IMR-90 (cell line): ENCODE data around the gene KIF6. TPM values are rescaled to one million over a fixed set of nuclear protein-coding genes. Genes with fewer than 3 reads are reported as not detected.

ENCODE experiments used
- ATAC-seq: fragments of 200-7000 bp; cut with Tn5 transposase; 2 replicates; pipeline ENCODE4 v1.9.1; 2020; ENCODE audit warnings: low read depth, mild to moderate bottlenecking, moderate library complexity
- BruUV-seq: library from RNA; stranded (reverse); fragments of 400-500 nt; replicated peaks from 2 replicates; lab custom pipeline; 2021; lab: Mats Ljungman, UMichigan
- CTCF ChIA-PET: fragments of 300-600 bp; formaldehyde crosslinking; extraction: SDS; loops from one replicate; lab custom pipeline; 2021; ENCODE audit warnings: antibody characterized with exemption; lab: Yijun Ruan, JAX
- POLR2A ChIA-PET: fragments of 300-600 bp; sonication (Branson Sonifier 250); formaldehyde crosslinking; loops from one replicate; lab custom pipeline; 2022; ENCODE audit warnings: antibody characterized with exemption; ENCODE audit not compliant: unreplicated experiment; lab: Charles Lee
- DNase-seq: peaks from one replicate; pipeline ENCODE4 v3.0.0; 2013
- H2AFZ ChIP-seq: replicated peaks from 2 replicates; pipeline ENCODE3; 2013; ENCODE audit warnings: low read length, mild to moderate bottlenecking; ENCODE audit not compliant: poor library complexity
- H2AK5ac ChIP-seq: 2 replicates; pipeline ENCODE4 v1.6.1; 2013; ENCODE audit warnings: low read depth, low read length, inconsistent platforms
- H2AK9ac ChIP-seq: replicated peaks from 2 replicates; pipeline ENCODE3; 2013; ENCODE audit warnings: mild to moderate bottlenecking, low read depth, low read length, moderate library complexity; ENCODE audit not compliant: poor library complexity
- H2BK120ac ChIP-seq: 2 replicates; pipeline ENCODE4 v1.6.1; 2013; ENCODE audit warnings: low read depth, low read length, inconsistent platforms
- H2BK15ac ChIP-seq: 3 replicates; pipeline ENCODE4 v1.6.1; 2013; ENCODE audit warnings: low read depth, low read length, inconsistent platforms
- H2BK20ac ChIP-seq: 2 replicates; pipeline ENCODE4 v1.6.1; 2013; ENCODE audit warnings: low read depth, mild to moderate bottlenecking, inconsistent platforms, low read length, moderate library complexity
- H2BK5ac ChIP-seq: 2 replicates; pipeline ENCODE4 v1.6.1; 2013; ENCODE audit warnings: mild to moderate bottlenecking, low read depth, low read length, inconsistent platforms; ENCODE audit not compliant: poor library complexity, severe bottlenecking
- H3K14ac ChIP-seq: replicated peaks from 2 replicates; pipeline ENCODE4 v1.6.1; 2013; ENCODE audit warnings: low read depth, low read length, inconsistent platforms
- H3K18ac ChIP-seq: 2 replicates; pipeline ENCODE4 v1.6.1; 2013; ENCODE audit warnings: low read depth, low read length, control low read depth
- H3K23ac ChIP-seq: 2 replicates; pipeline ENCODE4 v1.6.1; 2013; ENCODE audit warnings: low read depth, low read length, inconsistent platforms
- H3K27ac ChIP-seq: 2 replicates; pipeline ENCODE4 v1.5.1; 2013; ENCODE audit warnings: mild to moderate bottlenecking, control low read depth, low read length; ENCODE audit not compliant: insufficient read depth
- H3K27me3 ChIP-seq: 2 replicates; pipeline ENCODE4 v1.6.1; 2013; ENCODE audit warnings: low read length; ENCODE audit not compliant: control insufficient read depth, insufficient read depth
- H3K36me3 ChIP-seq: 2 replicates; pipeline ENCODE4 v1.6.1; 2013; ENCODE audit warnings: low read length, mixed read lengths; ENCODE audit not compliant: control insufficient read depth, insufficient read depth
- H3K4ac ChIP-seq: 2 replicates; pipeline ENCODE4 v1.6.1; 2013; ENCODE audit warnings: low read depth, low read length, inconsistent platforms
- H3K4me1 ChIP-seq: 2 replicates; pipeline ENCODE4 v1.6.1; 2013; ENCODE audit warnings: low read length, mixed read lengths; ENCODE audit not compliant: control insufficient read depth, insufficient read depth
- H3K4me2 ChIP-seq: 2 replicates; pipeline ENCODE4 v1.6.1; 2013; ENCODE audit warnings: low read depth, mild to moderate bottlenecking, control low read depth, low read length, moderate library complexity
- H3K4me3 ChIP-seq: 2 replicates; pipeline ENCODE4 v1.5.1; 2013; ENCODE audit warnings: low read depth, mild to moderate bottlenecking, control low read depth, low read length, moderate library complexity; ENCODE audit not compliant: insufficient read depth
- H3K56ac ChIP-seq: 2 replicates; pipeline ENCODE4 v1.6.1; 2013; ENCODE audit warnings: low read length, inconsistent platforms; ENCODE audit not compliant: insufficient read depth; ENCODE audit errors: extremely low read depth
- H3K79me1 ChIP-seq, 2 experiments: 2 replicates each; pipeline ENCODE4 v1.6.1; 2013; ENCODE audit warnings: low read length in 2 of 2, inconsistent platforms in 1 of 2, low read depth in 1 of 2
- H3K9ac ChIP-seq: 2 replicates; pipeline ENCODE4 v1.6.1; 2013; ENCODE audit warnings: low read depth, low read length, control low read depth
- H3K9me1 ChIP-seq: 2 replicates; pipeline ENCODE4 v1.6.1; 2013; ENCODE audit warnings: low read length, inconsistent platforms; ENCODE audit not compliant: insufficient read depth
- H3K9me3 ChIP-seq: 2 replicates; pipeline ENCODE4 v1.6.1; 2013; ENCODE audit warnings: low read length; ENCODE audit not compliant: control insufficient read depth, insufficient read depth
- H4K20me1 ChIP-seq: 2 replicates; pipeline ENCODE4 v1.6.1; 2013; ENCODE audit warnings: low read length, inconsistent platforms; ENCODE audit not compliant: insufficient read depth
- H4K5ac ChIP-seq: 2 replicates; pipeline ENCODE4 v1.6.1; 2013; ENCODE audit warnings: mild to moderate bottlenecking, low read depth, low read length, control low read depth
- H4K8ac ChIP-seq, 2 experiments: 2 replicates each; pipeline ENCODE4 v1.6.1; 2013; ENCODE audit warnings: low read depth in 2 of 2, low read length in 2 of 2, control low read depth in 1 of 2, inconsistent platforms in 1 of 2
- H4K91ac ChIP-seq: 2 replicates; pipeline ENCODE4 v1.6.1; 2013; ENCODE audit warnings: low read depth, low read length, inconsistent platforms; ENCODE audit not compliant: insufficient read depth
- BHLHE40 ChIP-seq: fragments of 150-350 bp; IDR thresholded peaks from 2 replicates; pipeline ENCODE4 v1.6.1; 2016; ENCODE audit warnings: mild to moderate bottlenecking, low read depth, low read length
- CEBPB ChIP-seq: IDR thresholded peaks from 2 replicates; pipeline ENCODE4 v1.6.1; 2012; ENCODE audit warnings: low read depth, low read length, improper control_type of control experiment
- CHD1 ChIP-seq: IDR thresholded peaks from 2 replicates; pipeline ENCODE4 v1.6.1; 2012; ENCODE audit warnings: low read depth, low read length, improper control_type of control experiment
- CTCF ChIP-seq: conservative IDR thresholded peaks from 2 replicates; pipeline ENCODE4 v1.5.1; 2012; ENCODE audit warnings: mild to moderate bottlenecking, low read depth, low read length, improper control_type of control experiment
- FOS ChIP-seq: fragments of 150-350 bp; IDR thresholded peaks from 2 replicates; pipeline ENCODE4 v1.6.1; 2016; ENCODE audit warnings: low read depth, low read length
- MAFK ChIP-seq: IDR thresholded peaks from 2 replicates; pipeline ENCODE4 v1.6.1; 2012; ENCODE audit warnings: low read depth, low read length, improper control_type of control experiment
- MAZ ChIP-seq: IDR thresholded peaks from 2 replicates; pipeline ENCODE4 v1.6.1; 2012; ENCODE audit warnings: low read depth, mild to moderate bottlenecking, low read length, improper control_type of control experiment, moderate library complexity, borderline replicate concordance
- MXI1 ChIP-seq: IDR thresholded peaks from 2 replicates; pipeline ENCODE4 v1.6.1; 2012; ENCODE audit warnings: low read depth, mild to moderate bottlenecking, low read length, moderate library complexity, borderline replicate concordance
- NFE2L2 ChIP-seq: fragments of 150-350 bp; IDR thresholded peaks from 2 replicates; pipeline ENCODE4 v1.6.1; 2016; ENCODE audit warnings: low read depth, mild to moderate bottlenecking, low read length
- POLR2A ChIP-seq: IDR thresholded peaks from 2 replicates; pipeline ENCODE4 v1.6.1; 2012; ENCODE audit warnings: mild to moderate bottlenecking, low read depth, low read length
- RAD21 ChIP-seq: IDR thresholded peaks from 2 replicates; pipeline ENCODE4 v1.6.1; 2012; ENCODE audit warnings: low read length, improper control_type of control experiment
- RCOR1 ChIP-seq: IDR thresholded peaks from 2 replicates; pipeline ENCODE4 v1.6.1; 2012; ENCODE audit warnings: mild to moderate bottlenecking, low read length, improper control_type of control experiment; ENCODE audit not compliant: insufficient replicate concordance
- RFX5 ChIP-seq: IDR thresholded peaks from 2 replicates; pipeline ENCODE4 v1.8.0; 2012; ENCODE audit warnings: low read depth, mild to moderate bottlenecking, low read length, moderate library complexity
- SMC3 ChIP-seq: fragments of 150-350 bp; IDR thresholded peaks from 2 replicates; pipeline ENCODE4 v1.6.1; 2016; ENCODE audit warnings: low read depth, mild to moderate bottlenecking, antibody characterized with exemption, low read length, moderate library complexity
- USF2 ChIP-seq: fragments of 150-350 bp; IDR thresholded peaks from 2 replicates; pipeline ENCODE4 v1.6.1; 2017; ENCODE audit warnings: mild to moderate bottlenecking, antibody characterized with exemption, low read length, low read depth
- WGBS, 2 experiments: methylation state at CpG; one replicate each; pipeline versions ENCODE4 v1.1.5 to v1.1.7; 2013; ENCODE audit warnings: missing lambda C conversion rate in 2 of 2; ENCODE audit not compliant: insufficient read length in 1 of 2; ENCODE audit errors: extremely low coverage in 2 of 2; 5-methylcytosine and 5-hydroxymethylcytosine counted together
- dilution Hi-C: fragments of 300-500 bp; cut with HindIII; formaldehyde crosslinking; loops from one replicate; pipeline ENCODE4 v1.14.3; 2018; ENCODE audit warnings: low sequenced_read_pairs; ENCODE audit not compliant: unreplicated experiment
- in situ Hi-C: fragments of 300-500 bp; cut with MboI; formaldehyde crosslinking; loops from 3 replicates; pipeline ENCODE4 v1.14.3; 2019; ENCODE audit warnings: low sequenced_read_pairs, inconsistent platforms, mixed read lengths
- intact Hi-C: fragments of 100-400 bp; cut with micrococcal nuclease; formaldehyde crosslinking; loops from 2 replicates; pipeline ENCODE4 v1.10.0; 2022
- polyA plus RNA-seq, 3 experiments: library from polyadenylated mRNA; depleted of rRNA; stranded (reverse); fragments of >200 nt; gene quantifications; 2 replicates each; pipeline ENCODE4 v1.2.3, GENCODE V29; 2012; ENCODE audit warnings: low replicate concordance in 1 of 3
- total RNA-seq: library from RNA; depleted of rRNA; stranded (reverse); fragments of >200 nt; gene quantifications from 2 replicates; pipeline ENCODE4 v1.2.3, GENCODE V29; 2012
- TF ChIP-seq, protein P1 (sequence below): fragments of 150-350 bp; IDR thresholded peaks from 2 replicates; pipeline ENCODE4 v1.6.1; 2016; ENCODE audit warnings: low read depth, mild to moderate bottlenecking, low read length, moderate library complexity, borderline replicate concordance

KIF6 gene
- total and polyA plus RNA-seq, 2 of the 4 experiments (the other 2 are of a cell fraction), result under 0.01 to 0.10 TPM

- Histone ChIP-seq H3K9me3 (no peaks in the 10 kb centered on the region), H3K4me1 (no peaks in the 10 kb centered on the region), H3K27ac (no peak overlapping the region), H3K79me1 (no peaks in the 10 kb centered on the region), H3K56ac (no peak overlapping the region), H2AFZ (no peak overlapping the region), H3K4me3 (no peak overlapping the region), H3K18ac (no peak overlapping the region), H2AK9ac (no peak overlapping the region), H4K20me1 (no peaks in the 10 kb centered on the region), H2BK15ac (no peak overlapping the region), H2BK5ac (no peak overlapping the region), H3K4ac (no peak overlapping the region), H4K91ac (no peak overlapping the region), H3K36me3 (no peaks in the 10 kb centered on the region), H3K27me3 (peaks cover 6% of the 10 kb centered on the region; the same call in 1 of the 2 replicates), H3K4me2 (no peak overlapping the region), H2AK5ac (no peak overlapping the region), H3K9ac (no peak overlapping the region), H3K9me1 (no peaks in the 10 kb centered on the region), H2BK120ac (no peak overlapping the region), H4K5ac (no peak overlapping the region), H2BK20ac (no peak overlapping the region), H3K14ac (no peak overlapping the region), H3K23ac (no peak overlapping the region), H4K8ac (no peak overlapping the region)
- dilution Hi-C loops, result no loop called here
- ChIA-PET CTCF (interaction anchor here (1.9 kb wide), 1 partner anchor 334 kb away, joined by 6 read pairs; no protein-coding TSS in a partner anchor), POLR2A (no interaction called here)
- DNase-seq (no peak), ATAC-seq (no peak)
- in situ Hi-C loops, result loop anchor here (5.0 to 10.0 kb wide), 3 partner anchors 140 to 435 kb away; no protein-coding TSS in a partner anchor
- TF ChIP-seq RFX5, result no peak
- no peak for TF ChIP-seq CTCF
- no peak for TF ChIP-seq RCOR1
- no peak for TF ChIP-seq SMC3
- TF ChIP-seq MAFK, result no peak
- no peak for TF ChIP-seq FOS
- no peak for TF ChIP-seq MXI1
- no peak for TF ChIP-seq POLR2A
- no peak for TF ChIP-seq CHD1
- TF ChIP-seq CEBPB, result no peak
- TF ChIP-seq NFE2L2, result no peak
- no peak for TF ChIP-seq RAD21
- TF ChIP-seq USF2, result no peak
- no peak for TF ChIP-seq BHLHE40
- TF ChIP-seq MAZ, result no peak
- TF ChIP-seq, protein P1, sequence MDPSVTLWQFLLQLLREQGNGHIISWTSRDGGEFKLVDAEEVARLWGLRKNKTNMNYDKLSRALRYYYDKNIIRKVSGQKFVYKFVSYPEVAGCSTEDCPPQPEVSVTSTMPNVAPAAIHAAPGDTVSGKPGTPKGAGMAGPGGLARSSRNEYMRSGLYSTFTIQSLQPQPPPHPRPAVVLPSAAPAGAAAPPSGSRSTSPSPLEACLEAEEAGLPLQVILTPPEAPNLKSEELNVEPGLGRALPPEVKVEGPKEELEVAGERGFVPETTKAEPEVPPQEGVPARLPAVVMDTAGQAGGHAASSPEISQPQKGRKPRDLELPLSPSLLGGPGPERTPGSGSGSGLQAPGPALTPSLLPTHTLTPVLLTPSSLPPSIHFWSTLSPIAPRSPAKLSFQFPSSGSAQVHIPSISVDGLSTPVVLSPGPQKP, result no peak
- intact Hi-C loops, result no loop called here
- no TSS peak for BruUV-seq
- WGBS, 2 experiments, result 31% methylated on average over 3 of the region's 3 CpGs; no CpG with 5 or more reads in 1 of the 2 experiments
These were observed 417.7 kb downstream of the KIF6 start for GRCh38 chr6:39307462-39307861.
